NT2/D1 (cell line): ENCODE results near the gene RIPOR3.

ENCODE experiments used
- DNase-seq: peaks from one replicate; pipeline ENCODE4 v3.0.0-alpha.2; 2011; ENCODE audit warnings: low read depth, low spot score
- H3K27me3 ChIP-seq: 2 replicates; pipeline ENCODE4 v1.6.0; 2011; ENCODE audit warnings: mild to moderate bottlenecking; ENCODE audit not compliant: insufficient read length, insufficient read depth
- H3K36me3 ChIP-seq: 2 replicates; pipeline ENCODE4 v1.6.1; 2011; ENCODE audit warnings: mild to moderate bottlenecking, low read length, mixed read lengths; ENCODE audit not compliant: insufficient read depth, insufficient read length
- H3K4me1 ChIP-seq: 2 replicates; pipeline ENCODE4 v1.5.1; 2011; ENCODE audit not compliant: insufficient read depth, insufficient read length
- H3K4me3 ChIP-seq: 2 replicates; pipeline ENCODE4 v1.5.1; 2011; ENCODE audit warnings: low read depth; ENCODE audit not compliant: insufficient read length
- H3K9ac ChIP-seq: 2 replicates; pipeline ENCODE4 v1.6.0; 2011; ENCODE audit warnings: low read depth; ENCODE audit not compliant: insufficient read length
- H3K9me3 ChIP-seq: 2 replicates; pipeline ENCODE4 v1.5.1; 2011; ENCODE audit warnings: mild to moderate bottlenecking, low read length; ENCODE audit not compliant: insufficient read depth
- SUZ12 ChIP-seq: IDR thresholded peaks from 2 replicates; pipeline ENCODE4 v1.6.1; 2011; ENCODE audit not compliant: insufficient read length, insufficient read depth; ENCODE audit errors: extremely low read depth
- YY1 ChIP-seq: IDR thresholded peaks from 2 replicates; pipeline ENCODE4 v1.6.1; 2011; ENCODE audit not compliant: insufficient read length, insufficient read depth
- ZNF274 ChIP-seq: IDR thresholded peaks from 2 replicates; pipeline ENCODE4 v1.6.1; 2011; ENCODE audit warnings: mild to moderate bottlenecking, low read depth, low read length

Gene RIPOR3

GRCh38 chr20:50695135-50695872 is 4.0 kb upstream of the RIPOR3 start:
- Histone ChIP-seq H3K27me3 (no peaks in the 10 kb centered on the region), H3K36me3 (no peaks in the 10 kb centered on the region), H3K4me3 (no peak overlapping the region), H3K9me3 (no peaks in the 10 kb centered on the region), H3K4me1 (peaks cover 2% of the 10 kb centered on the region), H3K9ac (no peak overlapping the region)
- no peak for TF ChIP-seq ZNF274
- no peak for TF ChIP-seq YY1
- no peak for TF ChIP-seq SUZ12
- no peak for DNase-seq

GRCh38 chr20:50694379-50695134 is 3.2 kb upstream of the RIPOR3 start:
- Histone ChIP-seq H3K9me3 (no peaks in the 10 kb centered on the region), H3K36me3 (no peaks in the 10 kb centered on the region), H3K27me3 (no peaks in the 10 kb centered on the region), H3K9ac (no peak overlapping the region), H3K4me1 (peaks cover 8% of the 10 kb centered on the region), H3K4me3 (no peak overlapping the region)
- no peak for DNase-seq
- TF ChIP-seq ZNF274 = no peak
- TF ChIP-seq YY1 = no peak
- TF ChIP-seq SUZ12 = no peak

- no peak for DNase-seq
- H3K9me3 ChIP-seq = no peaks in the 10 kb centered on the region
- no peak for TF ChIP-seq YY1
- TF ChIP-seq SUZ12 = no peak
- TF ChIP-seq ZNF274 = no peak
- no peak overlapping the region for H3K9ac ChIP-seq
- no peaks in the 10 kb centered on the region for H3K36me3 ChIP-seq
- H3K4me1 ChIP-seq = peaks cover 9% of the 10 kb centered on the region
- no peak overlapping the region for H3K4me3 ChIP-seq
- H3K27me3 ChIP-seq = no peaks in the 10 kb centered on the region
These were observed 1.7 kb upstream of the RIPOR3 start for GRCh38 chr20:50693001-50693400.

DNA sequence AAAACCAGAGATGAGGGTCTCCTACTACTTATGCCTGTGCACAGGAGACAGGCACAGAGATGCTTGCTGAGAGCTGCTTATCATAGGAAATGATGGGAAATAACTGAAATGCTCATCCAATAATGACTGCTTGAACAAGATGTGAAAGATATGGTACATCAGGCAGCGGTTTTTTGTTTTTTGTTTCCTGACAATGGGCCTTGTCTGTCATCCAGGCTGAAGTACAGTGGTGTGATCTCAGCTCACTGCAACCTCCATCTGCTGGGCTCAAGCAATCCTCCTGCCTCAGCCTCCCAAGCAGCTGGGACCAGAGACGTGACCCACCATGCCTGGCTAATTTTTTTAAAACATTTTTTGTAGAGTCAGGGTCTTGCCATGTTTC is 1.2 kb upstream of the RIPOR3 start:
- DNase-seq = no peak
- H3K9ac ChIP-seq = peak overlapping the region; percentile 0
- H3K4me3 ChIP-seq = no peak overlapping the region
- no peaks in the 10 kb centered on the region for H3K9me3 ChIP-seq
- H3K27me3 ChIP-seq = no peaks in the 10 kb centered on the region
- TF ChIP-seq YY1 = no peak
- TF ChIP-seq ZNF274 = no peak
- TF ChIP-seq SUZ12 = no peak
- peaks cover 9% of the 10 kb centered on the region for H3K4me1 ChIP-seq
- no peaks in the 10 kb centered on the region for H3K36me3 ChIP-seq

- H3K4me3 ChIP-seq = peak overlapping the region; percentile 52
- TF ChIP-seq YY1 (no peak), ZNF274 (no peak), SUZ12 (no peak)
- H3K4me1 ChIP-seq = peaks cover 9% of the 10 kb centered on the region
- H3K36me3 ChIP-seq = no peaks in the 10 kb centered on the region
- DNase-seq = no peak
- H3K9ac ChIP-seq = peak overlapping the region; percentile 86
- H3K27me3 ChIP-seq = no peaks in the 10 kb centered on the region
- no peaks in the 10 kb centered on the region for H3K9me3 ChIP-seq
These were observed 520 bp upstream of the RIPOR3 start for GRCh38 chr20:50691573-50692551.

DNA sequence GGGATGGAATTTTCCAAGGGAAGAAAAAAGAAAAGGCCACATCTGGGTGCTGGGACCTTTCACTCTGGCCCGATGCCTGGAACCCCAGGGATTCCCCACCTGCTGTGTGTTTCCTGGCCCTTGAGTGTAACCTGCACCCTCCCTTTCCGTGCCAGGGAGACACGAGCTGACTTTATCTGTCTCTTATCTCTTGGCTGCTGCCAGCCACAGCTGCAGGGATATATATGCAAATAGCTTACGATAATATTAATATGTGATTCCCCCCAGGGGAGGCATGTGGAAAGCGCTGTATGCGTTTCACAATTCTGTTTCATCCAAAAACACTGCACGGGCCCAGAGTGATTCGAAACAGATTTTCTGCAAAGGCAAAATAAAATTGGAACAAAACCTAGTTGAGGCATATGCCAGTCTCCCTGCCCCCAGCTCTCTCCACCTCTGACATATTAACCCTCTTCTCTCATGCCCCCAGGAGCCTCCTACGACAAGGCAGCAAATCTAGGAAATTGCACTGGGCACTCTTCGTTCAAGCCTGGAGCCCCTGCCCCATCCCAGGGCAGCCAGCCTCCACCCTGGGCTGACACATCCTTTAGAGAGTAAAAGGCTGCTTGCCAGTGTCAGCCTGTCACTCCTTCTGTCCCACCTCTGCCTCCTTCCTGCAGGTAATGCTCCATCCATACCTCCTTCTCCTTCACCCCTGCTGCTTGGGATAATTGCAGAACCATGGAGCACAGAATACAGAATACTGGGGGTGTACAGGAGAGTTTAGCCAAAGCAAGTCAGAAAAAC is 1.3 kb downstream of the RIPOR3 start:
- Histone ChIP-seq H3K36me3 (no peaks in the 10 kb centered on the region), H3K27me3 (no peaks in the 10 kb centered on the region), H3K4me3 (peak overlapping the region; percentile 31), H3K9me3 (no peaks in the 10 kb centered on the region), H3K4me1 (peaks cover 9% of the 10 kb centered on the region), H3K9ac (peak overlapping the region; percentile 86)
- no peak for DNase-seq
- TF ChIP-seq SUZ12 (no peak), YY1 (no peak), ZNF274 (no peak)
